Kidney (tissue), 14 donors: ENCODE data around the gene TREM1. TPM values are rescaled to one million over a fixed set of nuclear protein-coding genes. Genes with fewer than 3 reads are reported as not detected.

Source experiments
- DNase-seq, 5 donors: peaks; one replicate each; pipeline ENCODE4 v3.0.0-alpha.2; 2013 to 2020
- FAIRE-seq: peaks from 2 replicates; lab custom pipeline; 2012; peaks lifted over from hg19 to GRCh38; lab: Jason Lieb, UNC
- H3K27ac ChIP-seq, 2 donors: one replicate each; pipeline ENCODE4 v1.7.0; 2013; ENCODE audit warnings: low read depth in 2 of 2, low read length in 2 of 2, inconsistent platforms in 1 of 2
- H3K27me3 ChIP-seq: one replicate; pipeline ENCODE4 v1.7.1; 2013; ENCODE audit warnings: low read length, inconsistent platforms; ENCODE audit not compliant: control insufficient read depth, insufficient read depth
- H3K36me3 ChIP-seq, 3 donors: one replicate each; pipeline versions ENCODE4 v1.7.0 to v1.7.1; 2013; ENCODE audit warnings: low read length in 3 of 3, control low read depth in 1 of 3, inconsistent platforms in 1 of 3; ENCODE audit not compliant: insufficient read depth in 3 of 3, control insufficient read depth in 2 of 3
- H3K4me1 ChIP-seq, 3 donors: one replicate each; pipeline versions ENCODE4 v1.7.0 to v1.7.1; 2013; ENCODE audit warnings: low read length in 3 of 3, inconsistent platforms in 1 of 3, low read depth in 1 of 3; ENCODE audit not compliant: control insufficient read depth in 2 of 3, insufficient read depth in 2 of 3
- H3K4me3 ChIP-seq, 3 donors: one replicate each; pipeline versions ENCODE4 v1.7.0 to v1.8.1; 2013; ENCODE audit warnings: low read length in 3 of 3, control low read depth in 1 of 3, inconsistent platforms in 1 of 3
- H3K9ac ChIP-seq, 3 donors: one replicate each; pipeline versions ENCODE4 v1.7.0 to v1.7.1; 2013; ENCODE audit warnings: low read length in 3 of 3, control low read depth in 1 of 3, inconsistent platforms in 1 of 3
- H3K9me3 ChIP-seq, 3 donors: one replicate each; pipeline versions ENCODE4 v1.7.0 to v1.7.1; 2013; ENCODE audit warnings: low read length in 3 of 3, control low read depth in 1 of 3, inconsistent platforms in 1 of 3; ENCODE audit not compliant: control insufficient read depth in 2 of 3, insufficient read depth in 1 of 3
- intact Hi-C: fragments of 100-400 bp; cut with DNase I; formaldehyde crosslinking; loops from one replicate; pipeline ENCODE4 v1.11.1; 2022
- polyA plus RNA-seq: library from polyadenylated mRNA; stranded (reverse); fragments of 350-450 nt; fragmentation: Illumina TruSeq; extraction: RNeasy Lipid Tissue Mini Kit (QIAGEN cat#74804); gene quantifications from one replicate; pipeline ENCODE4 v1.2.3, GENCODE V29; 2014; ENCODE audit warnings: low read depth, low replicate concordance; ENCODE audit not compliant: insufficient read depth
- total RNA-seq: library from RNA; stranded (reverse); fragmentation: NEBNext Ultra II Directional; extraction: Animal tissue kit (Norgen Biotek cat#: 25700); gene quantifications from one replicate; pipeline ENCODE4 v1.2.1, GENCODE V29; 2021
- TF ChIP-seq, protein P1 (sequence below): IDR thresholded peaks from 3 replicates; pipeline ENCODE4 v1.5.1; 2012; ENCODE audit warnings: mild to moderate bottlenecking, moderate library complexity, borderline replicate concordance; ENCODE audit not compliant: insufficient read depth; ENCODE audit errors: extremely low read depth
- donor health status: control.
- donor health status: control.
- donor health status: control.
- donor health status: control.
- donor health status: control.
- donor health status: DM: yes; HTN: yes; CAD: no.
- donor health status: Normal renal cell carcinoma (clear cell type).

The TREM1 gene
- total and polyA plus RNA-seq, 2 donors from 2014 or later, result 1.4 TPM; not detected in 1

DNA sequence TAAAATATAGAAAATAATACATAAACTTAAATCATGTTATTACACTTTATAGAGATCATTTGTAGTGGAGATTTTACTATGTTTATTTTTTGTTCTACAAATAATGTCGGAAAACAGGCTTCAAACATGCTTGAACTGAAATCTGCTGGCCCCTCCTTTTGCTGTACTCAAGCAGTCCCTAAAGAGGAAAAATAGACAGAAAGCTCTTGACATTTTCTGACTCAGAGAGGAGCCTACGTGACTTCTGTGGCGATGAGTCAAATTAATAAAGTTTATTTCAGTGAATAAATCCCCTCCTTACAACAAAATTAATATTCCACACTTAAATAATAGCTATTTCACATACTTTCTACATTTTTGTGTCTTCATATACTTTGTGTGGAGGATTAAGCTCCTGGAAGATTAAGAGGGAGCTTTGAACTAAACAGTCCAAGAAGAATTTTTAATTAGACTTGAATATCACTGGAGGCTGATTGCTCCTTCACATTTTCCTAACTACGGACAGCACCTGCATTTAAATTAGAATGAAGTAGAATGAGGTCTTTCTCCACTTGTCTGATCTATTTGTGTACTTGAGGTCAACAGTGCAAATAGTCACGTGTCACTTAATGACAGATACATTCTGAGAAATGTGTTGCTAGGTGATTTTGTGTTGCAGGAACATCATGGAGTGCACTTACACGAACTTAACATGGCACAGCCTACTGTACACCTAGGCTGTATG, 1.7 kb upstream of the TREM1 start:
- TF ChIP-seq, protein P1, sequence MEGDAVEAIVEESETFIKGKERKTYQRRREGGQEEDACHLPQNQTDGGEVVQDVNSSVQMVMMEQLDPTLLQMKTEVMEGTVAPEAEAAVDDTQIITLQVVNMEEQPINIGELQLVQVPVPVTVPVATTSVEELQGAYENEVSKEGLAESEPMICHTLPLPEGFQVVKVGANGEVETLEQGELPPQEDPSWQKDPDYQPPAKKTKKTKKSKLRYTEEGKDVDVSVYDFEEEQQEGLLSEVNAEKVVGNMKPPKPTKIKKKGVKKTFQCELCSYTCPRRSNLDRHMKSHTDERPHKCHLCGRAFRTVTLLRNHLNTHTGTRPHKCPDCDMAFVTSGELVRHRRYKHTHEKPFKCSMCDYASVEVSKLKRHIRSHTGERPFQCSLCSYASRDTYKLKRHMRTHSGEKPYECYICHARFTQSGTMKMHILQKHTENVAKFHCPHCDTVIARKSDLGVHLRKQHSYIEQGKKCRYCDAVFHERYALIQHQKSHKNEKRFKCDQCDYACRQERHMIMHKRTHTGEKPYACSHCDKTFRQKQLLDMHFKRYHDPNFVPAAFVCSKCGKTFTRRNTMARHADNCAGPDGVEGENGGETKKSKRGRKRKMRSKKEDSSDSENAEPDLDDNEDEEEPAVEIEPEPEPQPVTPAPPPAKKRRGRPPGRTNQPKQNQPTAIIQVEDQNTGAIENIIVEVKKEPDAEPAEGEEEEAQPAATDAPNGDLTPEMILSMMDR, result no peak
- DNase-seq (peak in 2 of 5 donors; percentile 17 to 31), FAIRE-seq (no peak)
- Histone ChIP-seq H3K4me1 (no peaks in the 10 kb centered on the region), H3K9me3 (no peaks in the 10 kb centered on the region), H3K9ac (no peak overlapping the region), H3K36me3 (no peaks in the 10 kb centered on the region), H3K27me3 (no peaks in the 10 kb centered on the region), H3K4me3 (no peak overlapping the region), H3K27ac (no peak overlapping the region)
- intact Hi-C loops, result no loop called here

DNA sequence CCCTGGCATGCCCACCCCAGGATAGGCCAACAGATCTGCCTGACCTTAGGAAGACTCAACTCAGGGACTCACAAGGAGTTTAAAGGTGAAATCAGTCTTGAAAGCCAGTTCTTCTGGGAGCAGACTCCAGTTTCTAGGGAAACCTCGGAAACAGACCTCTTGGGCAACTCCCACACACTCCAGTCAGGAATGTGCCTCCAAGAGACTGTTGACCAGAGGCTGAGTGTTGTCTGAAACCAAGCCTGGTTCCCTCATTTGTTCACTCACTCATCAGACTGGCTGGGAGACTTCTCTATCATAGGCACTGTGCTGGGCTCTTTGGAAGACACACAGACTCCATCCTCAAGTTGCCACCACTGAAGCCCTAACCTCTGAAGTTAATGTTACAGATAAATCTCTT, 1.8 kb downstream of the TREM1 start:
- H3K4me1 ChIP-seq, result no peaks in the 10 kb centered on the region
- H3K36me3 ChIP-seq, result no peaks in the 10 kb centered on the region
- FAIRE-seq, result no peak
- H3K27ac ChIP-seq, result no peak overlapping the region
- H3K27me3 ChIP-seq, result no peaks in the 10 kb centered on the region
- H3K4me3 ChIP-seq, result no peak overlapping the region
- H3K9ac ChIP-seq, result no peak overlapping the region
- DNase-seq, result peak in 4 of 5 donors; percentile 55 to 76 (median 72)
- TF ChIP-seq, protein P1, result no peak
- intact Hi-C loops, result no loop called here
- H3K9me3 ChIP-seq, result no peaks in the 10 kb centered on the region

DNA sequence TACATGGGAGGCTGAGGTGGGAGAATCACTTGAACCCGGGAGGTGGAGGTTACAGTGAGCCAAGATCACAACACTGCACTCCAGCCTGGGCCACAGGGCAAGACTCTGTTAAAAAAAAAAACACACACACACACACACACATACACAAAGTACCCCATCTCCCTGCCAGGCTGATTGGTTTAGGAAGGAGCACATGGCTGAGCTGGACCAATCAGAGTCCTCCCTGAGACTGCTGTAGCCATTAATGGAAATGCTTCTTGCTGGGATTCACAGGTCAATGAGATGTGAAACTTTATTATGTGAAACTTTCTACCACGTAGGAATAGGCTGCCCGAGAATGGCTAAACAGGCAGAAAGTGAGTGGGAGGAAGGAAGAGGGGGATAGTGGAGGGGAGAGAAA, 2.9 kb downstream of the TREM1 start:
- H3K4me3 ChIP-seq, result no peak overlapping the region
- no peak for DNase-seq
- H3K9me3 ChIP-seq, result no peaks in the 10 kb centered on the region

More for the DNA sequence above, 2.9 kb downstream of the TREM1 start:
- TF ChIP-seq, protein P1, result no peak
- Histone ChIP-seq H3K36me3 (no peaks in the 10 kb centered on the region), H3K27me3 (no peaks in the 10 kb centered on the region), H3K4me1 (no peaks in the 10 kb centered on the region), H3K9ac (no peak overlapping the region), H3K27ac (no peak overlapping the region)
- intact Hi-C loops, result no loop called here
- FAIRE-seq, result no peak
